Brain microvascular endothelial cell (primary cell): ENCODE measurements around the gene RPRD1B.

ENCODE experiments used
- DNase-seq: peaks from one replicate; pipeline ENCODE4 v3.0.0-alpha.2; 2020
- H3K27ac ChIP-seq: fragments of 250-450 bp; sonication (Bioruptor Pico); 2 replicates; pipeline ENCODE4 v1.5.1; 2020; ENCODE audit warnings: mild to moderate bottlenecking, moderate library complexity
- H3K27me3 ChIP-seq: fragments of 250-450 bp; sonication (Bioruptor Pico); replicated peaks from 2 replicates; pipeline ENCODE4 v1.5.1; 2020; ENCODE audit warnings: mild to moderate bottlenecking
- H3K36me3 ChIP-seq: fragments of 250-450 bp; sonication (Bioruptor Pico); replicated peaks from 2 replicates; pipeline ENCODE4 v1.5.1; 2020; ENCODE audit warnings: mild to moderate bottlenecking
- H3K4me3 ChIP-seq: 2 replicates; pipeline ENCODE4 v1.5.1; 2011; ENCODE audit warnings: low read depth, mild to moderate bottlenecking, control low read depth, low read length, moderate library complexity
- CTCF ChIP-seq: IDR thresholded peaks from 2 replicates; pipeline ENCODE4 v1.5.1; 2011; ENCODE audit warnings: low read depth, mild to moderate bottlenecking, moderate library complexity, low read length, control low read depth, inconsistent platforms; ENCODE audit errors: missing control alignments
- in situ Hi-C: cut with HindIII; loops from 2 replicates; pipeline ENCODE4 v1.10.0; 2017; ENCODE audit warnings: low sequenced_read_pairs, low pct_ligation_motif_present

RPRD1B gene

DNA sequence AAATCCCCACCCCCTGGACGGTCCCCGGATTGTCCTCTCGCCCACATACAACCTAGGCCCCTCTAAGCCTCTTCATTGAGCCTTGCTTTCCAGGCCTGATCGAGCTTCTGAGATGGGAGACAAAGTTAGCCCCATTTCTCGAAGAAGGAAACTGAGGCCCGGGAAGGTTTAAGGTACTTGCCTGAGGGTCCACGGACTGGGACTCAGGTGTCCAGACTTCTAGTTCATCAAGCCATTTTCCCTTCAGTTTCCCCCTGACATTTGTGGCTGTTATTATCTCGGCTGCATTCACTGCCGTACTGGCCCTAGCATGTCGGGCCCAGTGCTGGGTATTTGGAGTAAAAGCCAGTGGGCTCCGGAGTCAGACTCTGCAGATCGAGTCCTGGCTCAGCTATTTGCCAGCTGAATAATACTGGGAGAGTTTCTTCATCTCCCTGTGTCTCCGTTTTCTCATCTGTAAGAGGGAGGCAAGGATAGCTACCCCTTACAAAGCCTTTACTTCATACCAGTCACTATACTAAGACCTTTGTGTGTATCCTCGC lies 633 bp downstream of the RPRD1B start:
- DNase-seq = no peak
- Histone ChIP-seq H3K27me3 (no peaks in the 10 kb centered on the region), H3K27ac (peak overlapping the region; percentile 74), H3K36me3 (no peaks in the 10 kb centered on the region), H3K4me3 (peak overlapping the region; percentile 78)
- no peak for TF ChIP-seq CTCF
- in situ Hi-C loops = no loop called here

- in situ Hi-C loops = no loop called here
- Histone ChIP-seq H3K27me3 (no peaks in the 10 kb centered on the region), H3K27ac (no peak overlapping the region), H3K36me3 (no peaks in the 10 kb centered on the region), H3K4me3 (peak overlapping the region; percentile 78)
- no peak for TF ChIP-seq CTCF
- DNase-seq = no peak
Observed at GRCh38 chr20:38034961-38035360, 1.4 kb downstream of the RPRD1B start.

DNA sequence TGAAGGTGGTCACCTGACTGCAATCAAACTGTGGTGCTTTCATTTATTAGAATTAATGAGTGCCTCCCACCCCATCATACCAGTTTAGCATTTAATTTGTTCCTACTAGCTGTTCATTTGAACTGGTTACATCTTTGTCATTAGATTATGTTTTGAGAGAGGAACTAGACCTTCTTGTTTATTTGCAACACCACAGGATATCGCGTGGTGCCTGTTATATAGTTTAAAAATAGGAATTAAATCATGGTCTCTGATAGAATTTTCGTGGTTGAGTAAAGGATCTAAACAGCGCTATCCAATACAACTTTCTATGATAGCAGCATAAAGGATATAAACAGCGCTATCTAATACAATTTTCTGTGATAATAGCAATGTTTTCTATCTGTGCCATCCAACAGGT lies 2.8 kb downstream of the RPRD1B start:
- Histone ChIP-seq H3K27ac (no peak overlapping the region), H3K27me3 (no peaks in the 10 kb centered on the region), H3K36me3 (no peaks in the 10 kb centered on the region), H3K4me3 (no peak overlapping the region)
- in situ Hi-C loops = no loop called here
- no peak for DNase-seq
- TF ChIP-seq CTCF = no peak

DNA sequence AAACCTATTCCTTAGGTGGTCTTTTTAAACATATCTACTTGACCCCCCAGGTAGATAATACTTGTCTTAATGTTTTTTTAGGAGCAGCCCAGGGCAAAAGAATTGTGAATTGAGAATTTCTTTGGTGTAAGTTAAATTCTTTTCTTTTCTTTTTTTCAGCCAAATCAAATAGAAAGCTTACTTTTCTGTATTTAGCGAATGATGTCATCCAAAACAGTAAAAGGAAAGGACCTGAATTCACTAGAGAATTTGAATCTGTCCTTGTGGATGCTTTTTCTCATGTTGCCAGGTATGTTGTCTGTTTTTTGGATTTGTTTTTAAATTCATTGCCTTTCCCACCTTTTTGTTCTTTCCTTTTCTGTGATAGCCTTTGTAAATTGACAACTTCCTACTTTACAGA lies 6.7 kb downstream of the RPRD1B start:
- Histone ChIP-seq H3K27ac (no peak overlapping the region), H3K36me3 (peaks cover 8% of the 10 kb centered on the region)
- TF ChIP-seq CTCF = no peak

GRCh38 chr20:38043512-38044300 lies 10.2 kb downstream of the RPRD1B start:
- peak; percentile 52 for TF ChIP-seq CTCF
- H3K36me3 ChIP-seq = peaks cover 18% of the 10 kb centered on the region
- DNase-seq = peak; percentile 94
- H3K4me3 ChIP-seq = no peak overlapping the region
- no peaks in the 10 kb centered on the region for H3K27me3 ChIP-seq
- in situ Hi-C loops = no loop called here
- H3K27ac ChIP-seq = peak overlapping the region; percentile 63

More for the DNA sequence above, 6.7 kb downstream of the RPRD1B start:
- Histone ChIP-seq H3K4me3 (no peak overlapping the region), H3K27me3 (no peaks in the 10 kb centered on the region)
- DNase-seq = no peak
- in situ Hi-C loops = no loop called here
